ENCODE results near the gene ATP6AP2.

ATP6AP2 gene

DNA sequence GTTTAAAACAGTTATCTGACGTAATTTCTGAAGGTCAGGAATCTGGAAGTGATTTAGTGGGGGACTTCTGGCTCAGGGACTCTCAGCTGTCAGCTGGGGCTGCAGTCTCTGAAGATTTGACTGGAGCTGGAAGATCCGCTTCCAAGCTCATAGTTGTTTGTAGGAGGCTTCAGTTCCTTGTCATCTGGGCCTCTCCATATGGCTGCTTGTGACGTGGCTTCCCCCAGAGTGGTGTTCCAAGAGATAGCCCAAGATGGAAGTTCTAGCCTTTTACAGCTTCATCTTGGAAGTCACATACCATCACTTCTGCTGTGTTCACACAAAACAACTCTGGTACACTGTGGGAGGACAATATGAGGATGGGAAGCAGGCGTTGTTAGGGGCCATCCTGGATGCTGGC is 44.5 kb downstream of the ATP6AP2 start:
- Histone ChIP-seq H3K4me3 (ENCODE audit: low read depth in 1 of 2, low read length in 1 of 2) (no peak overlapping the region), H3K4me1 (ENCODE audit: control insufficient read depth in 1 of 2, insufficient read depth in 1 of 2, low read depth in 1 of 2, low read length in 1 of 2) (peaks cover 0 to 3% of the 10 kb centered on the region in 2 experiments), H3K36me3 (peaks cover 36% of the 10 kb centered on the region), H3K27ac (no peak overlapping the region), H3K27me3 (no peaks in the 10 kb centered on the region), H3K9me3 (no peaks in the 10 kb centered on the region)
- TF ChIP-seq, protein P1, sequence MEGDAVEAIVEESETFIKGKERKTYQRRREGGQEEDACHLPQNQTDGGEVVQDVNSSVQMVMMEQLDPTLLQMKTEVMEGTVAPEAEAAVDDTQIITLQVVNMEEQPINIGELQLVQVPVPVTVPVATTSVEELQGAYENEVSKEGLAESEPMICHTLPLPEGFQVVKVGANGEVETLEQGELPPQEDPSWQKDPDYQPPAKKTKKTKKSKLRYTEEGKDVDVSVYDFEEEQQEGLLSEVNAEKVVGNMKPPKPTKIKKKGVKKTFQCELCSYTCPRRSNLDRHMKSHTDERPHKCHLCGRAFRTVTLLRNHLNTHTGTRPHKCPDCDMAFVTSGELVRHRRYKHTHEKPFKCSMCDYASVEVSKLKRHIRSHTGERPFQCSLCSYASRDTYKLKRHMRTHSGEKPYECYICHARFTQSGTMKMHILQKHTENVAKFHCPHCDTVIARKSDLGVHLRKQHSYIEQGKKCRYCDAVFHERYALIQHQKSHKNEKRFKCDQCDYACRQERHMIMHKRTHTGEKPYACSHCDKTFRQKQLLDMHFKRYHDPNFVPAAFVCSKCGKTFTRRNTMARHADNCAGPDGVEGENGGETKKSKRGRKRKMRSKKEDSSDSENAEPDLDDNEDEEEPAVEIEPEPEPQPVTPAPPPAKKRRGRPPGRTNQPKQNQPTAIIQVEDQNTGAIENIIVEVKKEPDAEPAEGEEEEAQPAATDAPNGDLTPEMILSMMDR (IDR thresholded peaks at IDR 0.05): no peak

DNA sequence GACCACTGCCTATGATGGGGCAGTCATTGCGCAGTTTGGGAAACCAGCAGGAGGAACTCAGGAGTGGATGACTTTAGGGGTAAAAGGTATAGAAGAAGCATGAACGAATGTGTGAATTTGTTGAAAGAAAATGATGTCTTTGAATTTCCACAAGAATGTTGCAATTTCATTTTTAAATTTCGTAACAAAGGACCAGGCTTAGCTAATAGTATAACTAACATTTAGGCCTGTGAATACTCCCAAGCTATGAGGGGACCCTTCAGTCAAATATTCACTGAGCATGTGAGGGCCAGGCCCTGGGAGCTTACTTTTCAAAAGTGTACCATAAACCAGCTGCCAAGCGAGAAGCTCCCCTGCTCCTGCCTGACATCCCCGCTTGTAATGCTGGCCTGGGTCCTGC is 47.7 kb downstream of the ATP6AP2 start:
- H3K36me3 ChIP-seq: peaks cover 67% of the 10 kb centered on the region
- H3K27me3 ChIP-seq: no peaks in the 10 kb centered on the region
- TF ChIP-seq, protein P1 (IDR thresholded peaks at IDR 0.05): no peak
- peaks cover 0 to 3% of the 10 kb centered on the region in 2 experiments for H3K4me1 ChIP-seq (ENCODE audit: control insufficient read depth in 1 of 2, insufficient read depth in 1 of 2, low read depth in 1 of 2, low read length in 1 of 2)
- peak overlapping the region; percentile 31 for H3K27ac ChIP-seq
- H3K9me3 ChIP-seq: no peaks in the 10 kb centered on the region
- H3K4me3 ChIP-seq (ENCODE audit: low read depth in 1 of 2, low read length in 1 of 2): no peak overlapping the region

GRCh38 chrX:40632199-40632598 is 51.4 kb downstream of the ATP6AP2 start:
- TF ChIP-seq, protein P1 (IDR thresholded peaks at IDR 0.05): no peak
- Histone ChIP-seq H3K27ac (no peak overlapping the region), H3K4me3 (ENCODE audit: low read depth in 1 of 2, low read length in 1 of 2) (no peak overlapping the region), H3K4me1 (ENCODE audit: control insufficient read depth in 1 of 2, insufficient read depth in 1 of 2, low read depth in 1 of 2, low read length in 1 of 2) (peaks cover 0 to 3% of the 10 kb centered on the region in 2 experiments), H3K36me3 (peaks cover 97% of the 10 kb centered on the region), H3K27me3 (no peaks in the 10 kb centered on the region), H3K9me3 (no peaks in the 10 kb centered on the region)

DNA sequence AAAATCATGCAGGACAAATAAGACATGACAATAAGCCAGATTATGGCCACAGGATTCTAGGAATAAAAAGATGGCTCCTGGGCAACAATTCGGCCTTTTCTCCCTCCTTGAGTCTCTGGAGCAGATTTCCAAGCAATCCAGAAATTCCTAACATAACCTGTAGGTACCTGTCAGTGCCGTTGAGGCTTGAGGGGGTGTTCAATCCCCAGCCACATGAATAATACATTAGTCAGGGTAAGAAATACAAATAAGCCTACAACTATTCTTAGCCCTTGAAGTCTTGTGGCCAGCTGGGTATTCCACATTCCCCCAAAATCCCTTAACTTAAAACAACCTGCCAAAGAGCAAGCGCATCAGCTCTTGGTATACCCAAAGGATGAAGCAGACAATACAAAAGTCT is 56.9 kb downstream of the ATP6AP2 start:
- Histone ChIP-seq H3K9me3 (no peaks in the 10 kb centered on the region), H3K36me3 (peaks cover 67% of the 10 kb centered on the region), H3K27me3 (no peaks in the 10 kb centered on the region), H3K4me3 (ENCODE audit: low read depth in 1 of 2, low read length in 1 of 2) (no peak overlapping the region), H3K27ac (no peak overlapping the region), H3K4me1 (ENCODE audit: control insufficient read depth in 1 of 2, insufficient read depth in 1 of 2, low read depth in 1 of 2, low read length in 1 of 2) (peaks cover 0 to 13% of the 10 kb centered on the region in 2 experiments)
- TF ChIP-seq, protein P1 (IDR thresholded peaks at IDR 0.05): no peak

GRCh38 chrX:40644176-40644575 is 63.4 kb downstream of the ATP6AP2 start:
- Histone ChIP-seq H3K27ac (peak overlapping the region; percentile 96), H3K4me1 (ENCODE audit: control insufficient read depth in 1 of 2, insufficient read depth in 1 of 2, low read depth in 1 of 2, low read length in 1 of 2) (peaks cover 17 to 54% of the 10 kb centered on the region in 2 experiments), H3K4me3 (ENCODE audit: low read depth in 1 of 2, low read length in 1 of 2) (peak overlapping the region; percentile 62 to 89), H3K36me3 (peaks cover 3% of the 10 kb centered on the region), H3K27me3 (no peaks in the 10 kb centered on the region), H3K9me3 (no peaks in the 10 kb centered on the region)
- TF ChIP-seq, protein P1 (IDR thresholded peaks at IDR 0.05): no peak
